DMS 273 treated with DMSO at 0.1 percent for 48 hours (cell line): ENCODE results near the gene FLT1.

ENCODE experiments used
- DNase-seq: peaks from one replicate; lab custom pipeline; 2025; lab: John Stamatoyannopoulos, UW

Gene FLT1

DNA sequence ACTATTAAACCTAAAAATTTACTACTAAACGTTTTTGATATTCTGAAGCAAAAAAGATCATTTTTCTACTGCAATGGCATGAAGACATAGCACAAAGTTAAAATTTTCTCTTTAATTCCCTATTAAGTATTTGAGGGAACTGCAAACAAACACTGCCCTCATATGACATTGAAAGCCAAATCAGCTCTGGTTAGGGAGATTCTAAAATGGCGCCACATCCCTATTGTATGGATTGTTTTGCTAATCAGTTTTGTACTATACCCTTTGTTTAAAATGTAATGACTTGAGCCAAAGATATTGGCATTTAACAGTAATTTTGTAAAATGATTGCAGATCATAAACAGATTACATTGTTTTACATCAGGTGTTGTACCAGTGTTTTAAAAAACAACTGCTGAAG, 65.8 kb downstream of the FLT1 start:
- no peak for DNase-seq

DNA sequence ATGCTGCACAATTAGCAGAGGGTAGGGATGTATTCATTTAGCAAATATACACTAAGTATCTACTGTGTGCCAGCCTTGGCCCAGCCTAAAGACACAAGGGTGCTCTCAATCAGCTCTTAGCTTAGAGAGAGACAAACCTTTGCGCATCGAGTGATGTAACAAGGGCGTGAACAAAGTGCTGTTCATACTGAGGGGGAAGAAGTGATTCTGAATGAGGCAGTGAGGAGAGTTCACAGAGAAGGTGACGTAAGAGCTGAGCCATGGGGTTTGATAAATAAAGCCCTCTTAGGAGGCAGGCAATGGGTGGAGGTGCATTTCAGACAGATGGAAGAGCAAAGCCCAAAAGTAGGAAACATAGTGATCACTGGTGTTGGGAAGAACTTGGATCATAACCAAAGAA, 68.5 kb downstream of the FLT1 start:
- no peak for DNase-seq

DNA sequence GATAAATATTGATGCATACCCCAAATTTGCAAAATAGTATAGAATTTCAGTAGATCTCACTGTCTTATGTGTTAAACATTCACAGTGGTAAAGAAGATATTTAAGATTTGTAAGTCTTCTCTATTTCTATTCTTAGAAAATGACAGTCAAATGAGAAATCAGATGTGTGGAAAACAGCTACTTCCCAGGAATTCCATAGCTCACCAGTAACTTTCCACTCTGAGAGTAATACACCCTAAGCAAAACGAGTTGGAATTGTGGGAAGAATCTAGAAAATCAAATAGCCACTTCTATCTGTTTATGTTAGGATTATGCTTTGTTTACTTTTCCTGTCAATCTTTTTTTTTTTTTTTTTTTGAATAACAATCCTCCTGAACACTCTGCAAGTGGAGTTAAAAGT, 69.1 kb downstream of the FLT1 start:
- DNase-seq = no peak

DNA sequence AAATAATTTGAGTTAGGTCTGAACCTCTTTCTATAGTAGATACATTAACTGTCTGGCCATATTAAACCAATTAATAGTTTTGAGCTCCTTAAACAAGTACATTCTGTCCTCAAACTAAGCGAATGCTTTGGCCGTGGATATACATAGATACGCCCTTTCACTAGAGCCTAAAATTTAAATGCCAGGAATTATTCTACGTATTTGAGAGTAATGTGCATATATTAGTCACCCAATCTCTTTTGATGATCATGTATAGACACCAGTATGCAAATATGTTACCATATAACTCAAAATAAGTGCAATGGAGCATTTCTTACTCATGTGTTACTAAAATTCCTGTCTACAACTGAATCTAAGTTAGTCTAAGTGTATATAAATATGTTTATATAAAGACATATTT, 70.4 kb downstream of the FLT1 start:
- DNase-seq = no peak

DNA sequence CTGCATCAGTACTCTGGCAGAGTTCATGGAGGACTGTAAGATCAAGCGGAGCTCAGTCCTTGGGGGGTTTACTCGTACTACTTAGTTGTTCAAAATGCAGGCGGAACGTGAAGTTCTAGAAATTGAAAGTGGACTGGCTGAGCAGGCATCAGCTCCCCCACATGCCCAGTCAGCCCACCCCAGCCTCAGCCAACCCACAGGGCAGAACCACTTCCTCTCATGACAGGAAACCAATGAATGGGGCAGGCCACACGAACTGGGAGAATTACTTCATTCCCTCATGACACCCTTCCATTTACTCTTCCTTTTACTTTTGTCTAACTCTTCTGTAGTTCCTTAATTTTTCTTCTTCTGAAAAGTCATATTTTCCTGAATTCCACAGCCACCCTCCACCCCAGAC, 71.9 kb downstream of the FLT1 start:
- DNase-seq = no peak

DNA sequence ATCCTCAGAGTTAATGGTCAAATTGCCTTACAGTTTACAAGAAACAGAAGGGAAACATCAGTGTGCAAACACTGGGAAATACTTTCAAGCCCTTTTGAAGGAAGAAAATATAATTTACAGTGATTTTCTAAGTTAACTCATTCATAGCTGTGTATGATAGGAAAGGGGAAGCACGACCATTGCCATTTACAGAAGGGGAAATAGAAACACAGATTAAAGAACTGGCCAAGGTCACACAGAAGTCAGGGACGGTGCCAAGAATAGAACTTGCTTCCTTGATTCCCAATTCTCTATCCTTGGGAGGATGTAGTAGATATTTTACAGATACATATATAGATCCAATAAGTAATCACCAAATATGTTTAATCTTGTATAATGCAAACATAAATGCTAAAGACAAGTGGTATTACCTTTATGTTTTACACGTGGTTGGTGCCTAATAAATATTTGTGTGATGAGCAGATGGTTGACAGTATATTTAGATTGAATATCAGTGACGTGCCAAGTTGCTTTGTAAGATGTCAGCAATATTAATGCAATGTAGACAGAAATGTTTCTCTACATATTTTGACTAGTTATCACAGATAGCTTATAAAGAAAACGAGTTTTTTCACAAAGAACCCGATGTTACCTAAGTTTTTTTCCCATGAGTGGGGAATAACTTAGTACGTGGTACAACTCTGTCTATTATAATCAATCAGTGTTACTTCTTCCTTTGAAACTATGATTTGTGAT, 73.1 kb downstream of the FLT1 start:
- no peak for DNase-seq

DNA sequence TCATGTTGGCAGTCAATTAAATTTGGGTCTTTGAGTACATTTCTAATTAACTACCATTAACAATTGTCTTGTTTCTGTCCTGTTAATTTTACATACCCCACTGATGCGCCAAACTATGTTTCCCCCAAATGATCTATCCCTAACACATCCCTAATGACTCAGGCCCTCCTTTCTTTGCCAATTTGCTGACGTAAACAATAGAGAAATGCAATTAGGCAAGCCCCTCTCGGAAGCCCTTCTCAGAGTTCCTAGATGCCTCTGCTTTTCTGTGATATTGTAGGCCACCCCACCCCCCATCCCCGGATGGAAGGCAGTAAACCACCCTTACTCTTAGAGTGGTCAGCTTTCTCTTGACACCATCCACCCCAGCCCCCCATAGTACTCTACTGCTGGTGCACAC, 74.2 kb downstream of the FLT1 start:
- no peak for DNase-seq

DNA sequence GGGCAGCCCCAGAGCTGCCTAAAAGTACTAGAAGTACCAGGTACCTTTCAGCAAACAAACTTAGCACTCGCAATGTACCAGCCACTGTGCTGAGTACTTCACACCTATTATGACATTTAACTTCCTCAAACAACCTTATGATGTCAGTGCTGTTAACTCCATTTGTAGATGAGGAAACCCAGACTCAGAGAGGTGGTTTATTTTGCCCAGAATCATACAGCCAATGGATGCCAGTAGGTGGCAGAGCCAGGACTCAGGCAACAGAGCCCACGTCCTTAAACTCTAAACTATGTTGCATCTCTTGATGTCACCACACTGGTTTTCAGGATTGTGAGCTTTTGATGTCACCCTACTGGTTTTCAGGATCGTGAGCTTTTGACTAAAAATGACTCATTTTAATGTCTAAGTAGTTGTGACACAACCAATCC, 78.9 kb downstream of the FLT1 start:
- no peak for DNase-seq

DNA sequence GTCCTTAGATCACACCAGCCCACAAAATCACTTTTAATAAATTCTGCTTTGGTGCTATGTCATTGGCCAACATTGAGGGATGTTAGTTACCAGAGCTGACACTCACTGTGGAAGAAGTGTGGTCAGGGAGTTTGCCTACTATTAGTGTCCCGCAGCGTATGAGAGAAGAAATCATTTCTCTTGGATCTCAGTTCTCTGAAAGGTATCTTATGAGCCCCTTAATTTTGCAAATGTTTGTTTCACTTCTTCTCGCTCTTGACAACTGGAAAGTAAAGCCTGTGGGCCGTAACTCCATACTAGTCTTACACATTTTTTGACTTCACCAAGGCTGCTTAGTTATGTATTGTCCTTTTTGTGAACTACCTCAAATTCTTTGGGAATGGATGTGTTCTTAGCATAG, 80.9 kb downstream of the FLT1 start:
- DNase-seq = no peak

DNA sequence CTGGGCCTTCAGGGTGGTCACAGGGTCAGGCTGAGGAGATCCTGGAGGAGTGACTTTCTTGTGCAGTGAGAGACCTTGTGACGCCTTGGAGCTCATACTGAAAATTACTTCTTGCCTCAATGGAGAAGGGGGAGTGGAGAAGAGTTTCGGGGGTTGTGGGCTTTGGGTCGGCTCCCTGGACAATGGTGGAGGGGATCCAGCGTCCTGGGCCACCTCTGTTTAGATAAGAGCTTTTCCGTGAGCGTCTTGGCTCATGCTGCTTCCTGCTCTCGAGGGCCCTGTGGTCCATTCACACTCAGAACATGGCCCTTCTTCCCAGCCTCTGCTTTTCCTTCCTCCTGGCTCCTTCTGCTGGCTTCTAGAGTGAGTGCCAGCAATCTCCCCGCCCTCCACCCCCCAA, 81.9 kb downstream of the FLT1 start:
- DNase-seq = no peak

DNA sequence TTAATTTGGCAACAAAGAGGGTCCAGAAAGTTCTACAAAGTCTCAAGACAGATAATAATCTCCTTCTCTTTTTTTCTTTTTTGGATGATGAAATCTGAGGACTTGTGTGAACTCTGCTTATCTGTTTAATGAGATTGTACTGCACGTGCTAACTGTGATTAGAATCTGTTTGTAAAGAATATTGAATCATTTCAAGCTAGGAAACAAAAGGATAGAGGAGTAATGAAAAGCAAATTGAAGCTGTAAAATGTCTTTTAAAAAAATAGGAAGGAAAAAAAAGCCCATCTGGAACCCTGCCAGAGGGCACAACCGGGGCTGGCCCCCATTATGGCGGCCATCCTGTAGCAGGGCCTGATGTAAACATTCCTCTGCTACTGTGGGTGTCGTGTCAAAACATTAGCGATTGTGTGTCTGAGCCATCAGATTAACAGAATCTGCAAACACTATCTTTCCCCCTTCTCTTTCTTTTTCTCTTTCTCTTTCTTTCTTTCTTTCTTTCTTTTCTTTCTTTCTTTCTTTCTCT, 83.0 kb downstream of the FLT1 start:
- no peak for DNase-seq

DNA sequence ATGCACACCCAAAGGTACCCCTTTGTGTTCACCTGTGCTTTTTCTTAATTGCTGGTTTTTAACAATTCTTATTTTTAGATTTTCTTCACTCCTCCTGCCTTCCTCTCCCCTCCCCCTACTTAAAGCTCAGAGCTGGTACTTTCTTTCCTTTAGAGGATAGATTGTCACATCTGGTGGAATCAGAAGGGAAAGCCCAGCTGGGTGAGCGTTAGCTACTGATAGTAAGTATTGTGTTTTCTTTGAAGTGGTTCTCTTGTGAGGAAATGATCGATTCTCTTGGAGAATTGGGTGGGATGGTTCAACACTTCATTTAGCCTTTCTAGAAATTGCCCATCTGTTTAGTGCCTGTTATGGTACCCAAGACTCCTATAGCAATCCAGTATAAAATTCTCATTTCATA, 84.8 kb downstream of the FLT1 start:
- DNase-seq = no peak

DNA sequence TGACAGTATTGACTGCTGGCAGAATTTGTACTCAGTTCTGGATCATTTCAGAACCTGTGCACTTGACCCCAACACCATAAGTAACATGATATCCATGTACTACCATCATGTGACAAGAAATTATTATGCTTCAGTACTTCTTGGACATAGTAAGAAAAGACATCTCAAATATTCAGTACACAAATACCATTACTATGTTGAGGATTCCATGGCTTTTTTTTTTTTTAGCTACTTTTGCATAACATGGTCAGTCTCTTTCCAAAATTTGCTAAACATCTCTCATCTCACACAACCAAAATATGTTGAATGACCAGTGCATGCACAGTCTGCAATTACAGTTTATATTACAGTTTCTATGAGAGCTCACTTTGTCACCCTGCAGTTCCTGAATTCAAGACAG, 85.3 kb downstream of the FLT1 start:
- no peak for DNase-seq

DNA sequence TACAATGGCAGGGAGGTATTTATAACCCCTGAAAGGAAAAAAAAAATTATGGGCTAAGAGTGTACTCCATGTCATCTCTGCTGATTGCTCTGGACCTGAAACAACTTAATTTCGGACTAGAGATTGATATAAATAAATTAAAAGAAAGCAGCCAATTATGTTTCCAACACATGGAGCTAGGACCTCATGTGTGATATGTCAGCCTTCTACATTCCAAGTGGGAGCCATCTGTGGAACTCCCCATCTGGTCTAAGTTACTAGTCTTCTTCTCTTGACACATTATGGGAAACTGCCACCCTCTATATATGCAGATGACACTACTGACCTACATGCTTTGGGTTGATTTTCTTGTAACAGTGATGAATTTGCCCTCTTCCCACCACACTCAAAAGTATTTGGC, 86.1 kb downstream of the FLT1 start:
- no peak for DNase-seq

DNA sequence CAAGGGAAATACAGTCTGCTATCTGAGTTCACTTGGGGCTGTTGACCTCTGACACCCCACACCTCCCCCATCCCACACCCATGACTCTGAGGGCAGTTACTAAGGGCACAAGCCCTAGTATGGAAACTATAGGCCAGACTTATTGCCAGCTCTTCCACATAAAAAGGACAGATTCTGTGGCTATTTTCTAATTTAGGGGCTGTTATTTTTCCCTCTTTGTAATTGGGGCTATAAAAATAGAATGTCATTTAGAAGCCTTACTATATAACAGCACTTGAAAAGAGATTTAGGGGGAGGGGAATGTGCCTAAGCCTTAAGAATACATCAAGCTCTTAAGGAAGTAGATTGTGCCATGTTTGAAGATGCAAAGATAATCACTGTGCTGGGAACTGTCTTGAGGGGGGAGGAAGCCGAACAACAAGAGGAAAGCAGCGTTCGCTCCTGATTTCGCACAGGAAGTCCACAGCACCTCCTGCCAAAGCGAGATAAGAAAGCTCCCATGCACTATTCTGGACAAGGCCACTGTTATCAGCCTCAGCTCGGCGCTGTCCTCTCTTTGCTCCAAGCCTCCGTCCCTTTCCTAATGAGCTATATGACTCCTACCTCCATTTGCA, 86.6 kb downstream of the FLT1 start:
- no peak for DNase-seq

DNA sequence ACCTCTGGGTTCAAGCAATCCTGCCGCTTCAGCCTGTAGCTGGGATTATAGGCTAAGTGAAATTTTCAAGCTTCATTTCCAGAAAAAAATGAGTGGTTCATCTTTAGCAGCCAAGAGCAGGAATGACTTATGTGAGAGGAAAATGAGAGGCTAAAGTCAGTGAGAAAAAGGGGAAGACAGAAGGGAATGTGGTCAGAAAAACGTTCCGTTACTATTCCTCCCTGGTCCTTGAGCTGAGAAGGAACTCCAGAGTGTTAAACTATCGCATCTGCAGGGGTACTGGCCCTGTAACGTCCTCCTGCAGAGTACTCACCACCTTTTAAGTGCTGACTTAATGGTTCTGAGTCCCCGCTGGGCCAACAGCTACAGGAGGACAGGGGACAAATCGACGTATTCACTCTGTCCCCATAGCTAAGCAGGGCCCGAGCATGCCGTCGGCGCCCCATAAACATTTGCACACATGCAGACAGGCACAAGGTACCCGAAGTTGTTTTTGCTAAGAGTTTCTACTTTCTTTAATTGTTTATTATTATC, 88.1 kb downstream of the FLT1 start:
- DNase-seq = no peak

DNA sequence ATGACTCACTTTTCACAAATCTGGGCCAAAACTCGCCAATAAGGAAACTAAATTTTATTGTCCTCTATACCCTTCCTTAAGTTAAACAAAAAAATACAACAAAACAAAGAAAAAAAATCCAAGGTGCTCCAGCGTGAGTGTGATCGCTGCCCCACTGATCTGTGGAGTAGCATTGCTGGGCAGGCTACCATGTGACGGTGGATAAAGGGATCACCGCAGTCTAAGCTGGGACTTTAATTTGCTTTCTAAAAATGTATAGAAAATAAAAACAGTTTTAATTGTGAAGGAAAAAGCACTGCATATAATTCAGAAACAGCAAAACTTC, 92.9 kb downstream of the FLT1 start:
- DNase-seq = no peak

DNA sequence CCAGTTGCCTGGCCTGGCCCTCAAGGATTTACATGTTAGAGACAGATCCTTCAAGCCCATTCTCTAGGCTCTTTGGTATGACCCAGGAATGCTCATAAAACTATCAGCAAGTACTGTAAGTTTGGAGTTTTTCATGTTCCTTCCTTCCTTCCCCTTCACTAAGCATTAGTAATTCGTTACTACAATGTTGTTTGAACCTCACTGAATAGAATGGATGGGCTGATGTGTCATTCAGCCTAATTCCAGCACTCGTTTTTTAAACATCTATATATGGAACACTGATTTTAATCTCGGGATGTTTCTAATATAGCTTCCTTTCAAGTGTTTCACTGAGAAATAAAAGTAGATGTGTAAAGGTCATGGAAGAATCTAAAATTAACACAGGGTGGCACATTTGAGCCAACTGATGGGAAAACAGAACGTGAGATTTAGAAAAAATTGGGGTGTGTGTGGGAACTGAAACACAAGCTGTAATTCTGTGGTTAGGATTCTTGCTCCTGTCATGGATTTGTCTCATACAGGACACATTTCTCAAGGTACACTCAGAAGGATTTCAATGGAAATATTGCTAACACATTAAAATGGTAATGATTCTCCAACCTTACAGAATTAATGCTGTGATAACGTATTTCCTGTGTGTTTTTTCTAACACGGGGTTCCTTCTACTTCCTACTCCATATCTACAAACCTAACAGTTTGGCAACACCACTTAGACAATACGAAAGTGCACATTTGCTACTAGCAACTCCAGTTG, 93.4 kb downstream of the FLT1 start:
- DNase-seq = no peak

DNA sequence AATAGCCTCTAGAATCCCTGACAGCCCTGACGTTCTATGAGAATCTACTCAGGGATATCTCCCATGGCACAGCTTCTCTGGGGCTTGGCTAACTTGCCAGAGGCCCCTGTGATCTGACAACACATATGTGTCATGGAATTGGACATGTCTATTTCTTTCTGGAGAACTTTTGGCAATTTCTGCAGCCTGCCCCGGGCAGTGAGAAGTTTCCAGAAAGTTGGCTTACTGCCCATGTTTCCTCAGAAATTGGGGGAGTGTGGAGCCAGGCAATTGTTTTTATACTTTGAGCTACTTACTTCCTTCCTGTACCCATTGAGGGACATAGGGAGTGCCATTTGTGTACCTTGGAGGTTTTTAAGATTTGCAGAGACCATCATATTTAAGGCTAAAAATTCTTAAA, 98.9 kb downstream of the FLT1 start:
- no peak for DNase-seq

DNA sequence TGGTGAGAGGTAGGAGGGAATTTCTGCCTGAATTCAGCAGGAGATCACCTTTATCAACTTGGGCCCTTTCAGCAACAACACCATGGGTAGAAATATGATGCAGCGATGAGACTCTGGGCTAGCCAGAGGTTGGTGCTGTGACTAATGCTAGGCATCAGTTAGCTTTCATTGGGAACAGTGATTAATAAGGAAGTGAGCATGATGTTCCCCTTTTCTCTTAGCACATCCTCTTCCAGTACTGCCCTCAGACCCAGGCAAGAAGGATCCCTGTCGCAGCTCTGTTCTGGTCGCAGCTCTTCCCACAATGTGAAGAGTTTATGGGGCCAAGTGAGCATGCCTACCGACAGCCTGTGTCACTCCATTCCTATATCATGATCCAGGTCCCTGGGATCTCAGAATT, 100.5 kb downstream of the FLT1 start:
- DNase-seq = no peak

DNA sequence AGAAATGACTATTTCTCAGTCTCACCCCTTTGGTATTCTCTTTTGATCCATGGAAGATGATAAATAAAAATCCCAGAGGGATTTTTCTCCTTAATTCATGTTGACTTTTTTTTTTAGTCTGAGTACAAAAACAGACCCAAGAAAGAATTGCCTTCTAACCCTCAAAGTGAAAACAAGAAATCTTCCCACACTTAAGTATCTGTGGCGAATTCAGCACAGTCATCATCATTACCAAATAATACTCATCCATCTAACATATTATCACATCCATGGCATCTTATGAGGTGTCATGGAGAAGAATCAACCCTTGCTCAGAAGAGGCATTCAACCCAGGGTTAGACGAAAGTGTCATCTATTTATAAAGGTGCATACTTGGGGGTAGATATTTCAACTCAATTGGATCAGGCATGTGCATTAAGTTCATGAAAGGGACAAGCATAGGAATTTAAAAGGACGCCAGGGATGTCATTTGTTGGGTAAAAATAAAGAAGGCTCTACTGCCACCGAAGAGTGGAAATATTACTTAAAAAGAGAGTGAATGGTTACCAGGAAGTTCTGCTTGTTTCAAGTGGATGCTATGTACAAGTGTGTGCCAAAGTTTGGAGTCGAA, 101.9 kb downstream of the FLT1 start:
- no peak for DNase-seq

DNA sequence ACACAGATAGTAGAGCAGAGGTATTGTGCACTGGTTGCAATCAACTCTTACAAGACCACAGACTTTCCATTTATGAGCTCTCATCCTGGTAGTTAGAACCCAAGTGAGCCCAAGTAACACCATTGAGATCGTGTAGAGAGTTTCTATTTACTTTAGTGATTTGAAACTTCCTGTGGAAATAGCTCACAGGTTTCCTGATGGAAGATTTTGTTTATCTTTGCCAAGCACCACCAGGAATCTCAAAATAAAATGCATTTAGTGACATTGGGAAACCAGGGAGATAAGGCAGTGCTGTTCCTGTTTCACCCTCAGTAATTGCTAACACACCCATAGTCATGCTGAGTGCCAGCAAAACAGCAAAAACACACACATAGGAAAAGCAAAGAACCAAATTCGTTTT, 102.5 kb downstream of the FLT1 start:
- DNase-seq = no peak
